GM21737 (cell line): Measurements from ENCODE around the gene MPRIP.
"Not testable (repeated sequence)": the region's sequence is repeated elsewhere in the genome, so short reads cannot be mapped to it uniquely, and the experiment has no call there.

Source experiments
- ATAC-seq: cut with Tn5 transposase; IDR thresholded peaks from one replicate; pipeline ENCODE4 v1.9.1; 2021; ENCODE audit warnings: mild to moderate bottlenecking, moderate library complexity; ENCODE audit not compliant: unreplicated experiment

The MPRIP gene

DNA sequence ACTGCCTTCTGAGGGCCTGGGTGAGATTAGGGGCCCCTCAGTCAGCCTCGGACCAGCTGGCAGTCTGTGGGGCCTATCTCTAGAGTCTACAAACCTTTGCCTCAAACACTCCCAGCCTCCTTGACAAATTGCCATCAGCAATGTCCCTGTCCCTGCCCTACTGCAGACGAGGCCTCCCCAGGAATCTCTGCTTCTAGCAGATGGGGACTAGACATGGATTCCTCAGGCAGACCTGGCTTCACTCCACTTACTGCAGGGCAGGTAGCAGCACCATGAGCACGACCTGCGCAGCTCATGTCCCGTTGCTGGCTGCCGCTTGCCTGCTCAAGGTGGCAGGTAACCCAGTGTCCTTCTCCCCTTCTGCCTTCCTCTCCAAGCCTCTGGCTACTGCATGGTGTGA is 114.8 kb downstream of the MPRIP start:
- ATAC-seq = no peak

DNA sequence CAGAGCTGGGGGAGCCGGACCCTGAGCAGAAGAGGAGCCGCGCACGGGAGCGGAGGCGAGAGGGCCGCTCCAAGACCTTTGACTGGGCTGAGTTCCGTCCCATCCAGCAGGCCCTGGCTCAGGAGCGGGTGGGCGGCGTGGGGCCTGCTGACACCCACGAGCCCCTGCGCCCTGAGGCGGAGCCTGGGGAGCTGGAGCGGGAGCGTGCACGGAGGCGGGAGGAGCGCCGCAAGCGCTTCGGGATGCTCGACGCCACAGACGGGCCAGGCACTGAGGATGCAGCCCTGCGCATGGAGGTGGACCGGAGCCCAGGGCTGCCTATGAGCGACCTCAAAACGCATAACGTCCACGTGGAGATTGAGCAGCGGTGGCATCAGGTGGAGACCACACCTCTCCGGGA is 116.2 kb downstream of the MPRIP start:
- ATAC-seq = not testable (repeated sequence)

DNA sequence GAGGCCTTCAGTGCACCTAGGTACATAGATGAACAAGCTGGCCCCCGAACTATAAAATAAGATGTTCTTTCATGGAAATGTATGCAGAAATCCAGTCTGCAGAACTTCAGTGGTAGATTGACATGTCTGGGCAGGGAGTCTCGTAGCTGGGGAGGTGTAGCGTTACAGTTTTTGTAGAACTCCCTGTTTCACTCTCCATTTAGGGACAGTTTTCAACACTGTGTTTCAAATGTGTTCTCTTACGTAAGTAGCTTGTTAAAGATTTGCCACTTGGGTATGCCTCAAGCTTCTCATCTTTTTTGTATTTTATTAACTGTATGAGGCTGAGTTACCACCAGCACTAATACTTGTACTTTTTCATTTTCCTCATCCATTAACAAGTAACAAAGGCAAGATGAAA is 117.3 kb downstream of the MPRIP start:
- ATAC-seq = no peak

DNA sequence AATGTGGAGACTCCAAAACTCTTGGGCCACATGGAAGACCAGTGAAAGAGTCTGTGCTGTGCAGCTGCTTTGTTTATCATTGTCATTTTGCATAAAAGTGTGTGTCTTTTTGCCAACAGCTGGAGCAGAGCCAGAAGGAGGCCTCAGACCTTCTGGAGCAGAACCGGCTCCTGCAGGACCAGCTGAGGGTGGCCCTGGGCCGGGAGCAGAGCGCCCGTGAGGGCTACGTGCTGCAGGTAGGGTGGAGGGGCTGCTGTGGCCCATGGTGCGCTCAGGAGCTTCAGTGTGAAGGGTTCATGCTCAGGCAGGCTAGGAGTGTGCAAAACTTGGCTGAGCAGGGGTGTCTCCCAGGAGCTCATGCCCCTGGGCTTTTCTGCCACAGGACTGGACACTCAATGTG is 118.9 kb downstream of the MPRIP start:
- no peak for ATAC-seq

DNA sequence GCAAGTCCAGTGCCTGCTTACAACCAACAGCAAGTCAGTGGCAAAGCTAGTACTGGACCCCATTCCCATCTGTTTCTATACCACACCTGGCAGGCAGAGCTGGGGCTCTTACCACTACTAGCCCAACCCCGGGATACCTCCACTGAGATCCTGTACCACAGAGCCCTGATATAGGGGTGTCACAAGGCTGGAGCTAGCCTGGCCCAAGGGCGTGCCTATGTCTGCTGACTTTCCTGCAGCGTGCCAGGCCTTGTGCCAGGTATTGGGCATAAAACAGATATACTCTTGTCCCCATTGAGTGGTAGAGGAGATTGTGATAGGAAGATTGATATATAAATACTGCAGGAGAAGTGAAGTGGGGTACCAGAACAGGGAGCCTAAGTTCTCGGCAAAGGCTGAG is 119.5 kb downstream of the MPRIP start:
- ATAC-seq = no peak

DNA sequence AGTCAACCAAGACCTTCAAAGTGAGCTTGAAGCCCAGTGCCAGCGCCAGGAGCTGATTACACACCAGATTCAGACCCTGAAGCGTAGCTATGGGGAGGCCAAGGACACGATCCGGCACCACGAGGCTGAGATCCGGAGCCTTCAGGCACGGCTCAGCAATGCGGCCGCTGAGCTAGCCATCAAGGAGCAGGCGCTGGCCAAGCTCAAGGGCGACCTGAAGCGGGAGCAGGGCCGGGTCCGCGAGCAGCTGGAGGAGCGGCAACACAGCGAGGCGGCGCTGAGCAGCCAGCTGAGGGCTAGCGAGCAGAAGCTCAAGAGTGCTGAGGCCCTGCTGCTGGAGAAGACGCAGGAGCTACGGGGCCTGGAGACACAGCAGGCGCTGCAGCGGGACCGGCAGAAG is 121.9 kb downstream of the MPRIP start:
- ATAC-seq = no peak

DNA sequence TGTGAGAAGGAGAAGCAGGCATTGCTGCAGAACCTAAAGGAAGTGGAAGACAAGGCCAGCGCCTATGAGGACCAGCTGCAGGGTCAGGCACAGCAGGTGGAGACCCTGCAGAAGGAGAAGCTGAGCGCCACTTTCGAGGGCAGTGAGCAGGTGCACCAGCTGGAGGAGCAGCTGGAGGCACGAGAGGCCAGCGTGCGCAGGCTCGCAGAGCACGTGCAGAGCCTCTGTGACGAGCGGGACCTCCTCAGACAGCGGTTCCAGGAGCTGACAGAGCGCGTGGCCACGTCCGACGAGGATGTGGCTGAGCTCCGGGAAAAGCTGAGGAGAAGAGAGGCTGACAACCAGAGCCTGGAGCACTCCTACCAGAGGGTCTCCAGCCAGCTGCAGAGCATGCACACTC is 122.4 kb downstream of the MPRIP start:
- no peak for ATAC-seq

DNA sequence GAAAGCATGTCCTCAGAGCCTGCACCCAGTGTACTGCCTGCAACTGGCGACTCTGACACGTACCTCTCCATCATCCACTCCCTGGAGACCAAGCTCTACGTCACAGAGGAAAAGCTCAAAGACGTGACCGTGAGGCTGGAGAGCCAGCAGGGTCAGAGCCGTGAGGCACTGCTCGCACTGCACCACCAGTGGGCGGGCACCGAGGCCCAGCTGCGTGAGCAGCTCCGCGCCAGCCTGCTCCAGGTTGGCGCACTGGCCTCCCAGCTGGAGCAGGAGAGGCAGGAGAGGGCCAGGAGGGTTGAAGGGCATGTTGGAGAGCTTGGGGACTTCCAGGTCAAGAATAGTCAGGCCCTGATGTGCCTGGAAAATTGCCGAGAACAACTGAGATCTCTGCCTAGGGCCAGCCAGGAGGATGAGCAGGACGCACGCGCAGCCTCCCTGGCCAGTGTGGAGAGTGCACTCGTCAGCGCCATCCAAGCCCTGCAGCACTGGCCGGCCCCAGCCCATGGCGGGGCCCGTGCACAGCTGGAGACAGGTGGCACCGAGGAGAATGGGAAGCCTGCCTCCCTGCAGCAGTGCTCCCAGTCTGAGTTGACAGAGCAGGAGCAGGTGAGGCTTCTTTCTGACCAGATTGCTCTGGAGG is 123.5 kb downstream of the MPRIP start:
- ATAC-seq = no peak

DNA sequence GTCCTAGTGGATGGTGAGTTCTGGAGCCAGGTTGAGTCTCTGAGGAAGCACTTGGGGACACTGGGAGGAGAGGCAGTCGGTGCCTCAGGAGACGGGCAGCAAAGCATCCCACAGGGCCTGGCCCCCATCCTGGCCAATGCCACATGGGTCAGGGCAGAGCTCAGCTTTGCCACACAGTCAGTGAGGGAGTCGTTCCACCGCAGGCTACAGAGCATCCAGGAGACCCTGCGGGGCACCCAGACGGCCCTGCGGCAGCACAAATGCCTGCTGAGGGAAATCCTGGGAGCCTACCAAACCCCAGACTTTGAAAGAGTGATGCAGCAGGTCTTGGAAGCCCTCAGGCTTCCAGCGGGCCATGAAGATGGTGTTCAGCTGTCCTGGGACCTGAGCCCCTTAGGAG is 124.2 kb downstream of the MPRIP start:
- no peak for ATAC-seq

DNA sequence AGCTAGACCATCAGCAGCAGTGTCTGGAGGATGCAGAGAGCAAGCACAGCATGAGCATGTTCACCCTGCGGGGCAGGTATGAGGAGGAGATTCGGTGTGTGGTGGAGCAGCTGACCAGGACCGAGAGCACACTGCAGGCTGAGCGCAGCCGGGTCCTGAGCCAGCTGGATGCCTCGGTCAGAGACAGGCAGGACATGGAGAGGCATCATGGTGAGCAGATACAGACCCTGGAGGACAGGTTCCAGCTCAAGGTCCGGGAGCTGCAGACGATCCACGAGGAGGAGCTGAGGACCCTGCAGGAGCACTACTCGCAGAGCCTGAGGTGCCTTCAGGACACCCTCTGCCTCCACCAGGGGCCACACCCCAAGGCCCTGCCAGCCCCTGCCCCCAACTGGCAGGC is 125.1 kb downstream of the MPRIP start:
- no peak for ATAC-seq

DNA sequence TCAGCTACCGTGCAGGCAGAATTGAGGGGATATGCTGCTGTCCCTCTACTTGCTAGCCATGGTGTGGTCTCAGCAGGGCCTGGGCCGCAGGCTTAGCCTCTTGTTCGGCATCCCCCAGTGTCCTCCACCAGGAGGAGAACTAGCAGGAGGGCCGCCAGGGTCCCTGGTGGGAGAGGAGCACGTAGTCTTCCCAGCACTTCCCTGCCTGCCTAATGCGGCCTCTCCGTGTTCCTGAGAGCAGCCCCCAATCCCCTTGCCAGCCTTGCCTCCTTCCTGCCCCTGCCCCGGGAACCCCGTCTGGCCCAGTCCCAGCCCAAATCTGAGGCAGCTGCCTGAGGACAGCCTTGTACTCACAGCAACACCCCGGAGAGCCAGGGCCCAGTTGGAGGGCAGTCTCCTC is 125.7 kb downstream of the MPRIP start:
- ATAC-seq = no peak

DNA sequence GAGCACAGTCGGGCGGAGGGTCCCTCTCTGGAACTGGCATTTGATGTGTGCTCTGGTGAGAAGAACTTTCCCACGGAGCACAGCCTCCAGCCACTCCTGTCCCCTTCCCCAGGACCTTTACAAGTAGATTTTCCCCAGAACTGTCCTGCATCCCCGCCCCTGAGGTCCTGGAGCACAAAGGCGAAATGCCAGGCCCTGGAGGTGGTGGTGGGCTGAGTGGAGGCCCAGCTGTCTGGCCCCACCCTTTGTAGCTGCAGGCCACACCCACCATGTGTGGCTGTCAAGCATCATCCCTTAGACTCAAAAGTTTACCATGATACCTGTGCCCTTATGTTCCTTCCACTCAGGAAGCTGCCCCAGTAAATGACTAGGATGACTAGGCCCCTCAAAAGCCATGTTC is 126.1 kb downstream of the MPRIP start:
- no peak for ATAC-seq

DNA sequence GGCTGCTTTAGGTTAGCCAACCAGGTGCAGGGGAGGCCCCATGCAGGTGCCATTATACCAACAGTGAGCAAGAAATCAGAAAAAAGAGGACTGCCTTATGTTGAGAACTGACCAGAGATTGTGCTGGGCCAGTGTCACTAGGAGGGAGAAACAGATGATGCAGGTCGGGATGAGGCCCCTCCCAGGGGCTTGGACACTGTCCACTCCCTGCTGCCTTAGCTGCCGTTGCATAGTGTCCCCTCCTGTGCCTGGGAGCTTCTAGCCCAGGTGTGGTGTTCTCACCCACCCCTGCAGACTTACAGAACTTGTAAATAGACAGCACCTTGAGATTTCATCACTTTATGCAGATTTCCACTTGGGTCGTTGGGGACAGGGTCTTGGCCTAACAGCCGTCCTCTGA is 127.1 kb downstream of the MPRIP start:
- ATAC-seq = no peak

DNA sequence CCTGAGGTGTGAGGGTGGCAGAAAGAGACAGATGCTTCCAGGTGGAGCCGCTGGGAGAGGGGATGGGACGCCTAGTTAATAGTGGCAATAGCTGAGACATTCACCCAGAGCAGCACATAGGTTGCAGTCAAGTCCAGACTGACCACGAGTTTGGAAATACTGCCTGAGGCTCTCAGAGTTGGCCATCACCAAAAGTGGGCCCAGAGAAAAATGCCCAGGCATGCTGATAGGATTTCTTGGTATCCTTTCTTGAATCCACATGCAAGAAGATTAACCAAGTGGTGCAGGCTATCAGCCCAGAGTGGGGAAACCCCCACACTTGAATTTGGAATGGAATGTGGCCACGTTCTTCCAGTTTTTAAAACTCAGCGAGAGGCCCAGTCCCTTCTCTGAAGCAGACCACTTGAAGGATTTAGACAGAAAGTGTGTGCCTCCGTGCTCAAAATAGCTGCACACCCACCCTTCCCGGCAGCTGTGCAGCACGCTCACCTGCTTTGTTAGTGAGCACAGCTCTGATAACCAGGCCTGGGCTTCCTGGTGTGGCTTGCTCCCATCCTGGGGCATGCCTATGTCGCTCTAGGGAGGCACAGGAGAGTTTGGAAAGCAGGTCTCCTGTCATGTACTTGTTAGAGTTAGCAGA is 128.2 kb downstream of the MPRIP start:
- no peak for ATAC-seq

DNA sequence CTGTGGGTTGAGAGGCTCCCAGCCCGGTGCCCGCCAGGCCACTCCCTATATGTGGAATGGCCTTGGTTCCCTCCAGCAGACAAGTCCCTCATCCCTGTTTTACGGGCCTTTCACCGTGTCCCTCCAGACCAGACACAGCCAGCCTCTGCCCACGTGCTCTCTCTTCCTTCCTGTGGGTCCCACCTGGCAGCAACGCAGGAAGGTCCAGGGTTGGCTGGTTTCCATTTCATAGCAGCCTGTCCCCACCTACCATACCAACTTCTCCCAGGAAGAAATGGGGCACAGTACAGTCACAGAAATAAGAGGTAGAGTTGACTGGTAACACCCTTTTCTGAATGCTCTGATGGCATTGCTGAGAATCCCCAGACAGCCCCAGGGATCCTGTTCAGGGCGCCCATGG is 128.9 kb downstream of the MPRIP start:
- ATAC-seq = no peak

DNA sequence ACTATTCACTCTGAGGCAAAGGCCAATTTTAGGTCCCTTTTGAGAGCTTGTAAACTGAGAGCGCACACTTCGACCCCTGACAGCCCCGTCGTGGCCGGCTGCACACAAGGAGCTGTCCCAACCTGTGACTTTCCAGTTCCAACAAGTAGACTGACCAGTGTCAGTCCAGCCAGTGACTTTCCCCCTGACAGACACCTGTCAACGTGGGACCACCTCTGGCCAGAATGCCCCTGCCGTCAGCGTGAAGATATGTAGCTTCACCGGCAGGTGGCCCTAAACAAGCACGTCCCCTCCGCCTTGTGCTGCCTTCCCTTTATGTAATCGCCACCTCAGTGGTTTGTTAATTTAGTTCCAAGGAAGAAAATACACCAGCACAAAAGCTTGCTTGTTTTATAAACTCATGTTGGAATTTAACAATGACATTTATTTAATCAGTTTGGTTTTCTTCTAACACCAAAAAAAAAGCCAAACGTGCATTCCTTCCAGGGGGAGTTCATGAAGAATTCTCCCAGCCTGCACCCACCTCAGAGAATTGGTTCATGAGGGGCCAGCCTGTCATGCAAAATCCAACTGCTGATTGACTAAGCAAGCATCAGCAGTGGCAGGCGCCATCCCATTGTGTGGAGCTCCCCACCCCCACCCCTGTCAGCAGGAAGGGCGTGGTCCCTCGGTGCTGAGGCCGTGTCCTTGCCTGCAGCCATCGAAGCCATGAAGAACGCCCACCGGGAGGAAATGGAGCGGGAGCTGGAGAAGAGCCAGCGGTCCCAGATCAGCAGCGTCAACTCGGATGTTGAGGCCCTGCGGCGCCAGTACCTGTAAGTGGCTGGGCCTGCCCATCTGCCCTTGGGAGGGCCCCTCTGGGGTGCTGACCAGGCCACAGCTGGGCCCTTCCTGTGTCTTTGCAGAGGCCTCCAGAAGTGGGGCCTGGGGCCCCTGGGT is 130.0 kb downstream of the MPRIP start:
- ATAC-seq = no peak

DNA sequence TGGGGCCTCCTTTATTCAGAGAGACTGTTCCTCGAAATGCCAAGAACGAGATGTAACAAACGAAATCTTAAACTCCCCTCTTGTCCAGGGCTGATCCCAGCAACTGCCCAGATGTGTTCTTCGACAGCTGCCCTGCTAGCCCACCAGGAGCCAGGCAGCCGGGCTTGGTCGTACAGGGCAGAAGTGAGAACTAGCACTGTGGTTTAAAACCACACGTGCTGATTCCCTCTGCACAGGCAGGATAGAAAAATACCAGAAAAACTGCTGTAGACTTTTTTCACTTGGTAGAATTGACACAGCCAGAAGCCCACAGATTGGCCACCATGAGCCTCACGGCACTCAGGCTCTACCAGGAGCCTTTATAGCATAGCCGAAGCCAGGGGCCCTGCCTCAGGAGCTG is 130.7 kb downstream of the MPRIP start:
- no peak for ATAC-seq

DNA sequence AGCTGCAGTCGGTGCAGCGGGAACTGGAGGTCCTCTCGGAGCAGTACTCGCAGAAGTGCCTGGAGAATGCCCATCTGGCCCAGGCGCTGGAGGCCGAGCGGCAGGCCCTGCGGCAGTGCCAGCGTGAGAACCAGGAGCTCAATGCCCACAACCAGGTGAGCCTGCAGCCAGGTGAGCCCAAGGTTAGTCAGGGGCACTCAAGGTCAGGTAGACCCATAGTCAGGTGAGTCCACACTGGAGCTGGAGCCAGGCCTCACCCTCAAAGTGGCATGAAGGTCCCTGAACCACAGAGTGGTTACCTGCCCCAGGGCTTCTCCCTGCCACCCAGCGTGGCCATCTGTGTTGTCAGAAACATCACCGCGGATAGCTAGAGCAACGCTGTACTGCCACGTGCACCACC is 131.7 kb downstream of the MPRIP start:
- no peak for ATAC-seq

DNA sequence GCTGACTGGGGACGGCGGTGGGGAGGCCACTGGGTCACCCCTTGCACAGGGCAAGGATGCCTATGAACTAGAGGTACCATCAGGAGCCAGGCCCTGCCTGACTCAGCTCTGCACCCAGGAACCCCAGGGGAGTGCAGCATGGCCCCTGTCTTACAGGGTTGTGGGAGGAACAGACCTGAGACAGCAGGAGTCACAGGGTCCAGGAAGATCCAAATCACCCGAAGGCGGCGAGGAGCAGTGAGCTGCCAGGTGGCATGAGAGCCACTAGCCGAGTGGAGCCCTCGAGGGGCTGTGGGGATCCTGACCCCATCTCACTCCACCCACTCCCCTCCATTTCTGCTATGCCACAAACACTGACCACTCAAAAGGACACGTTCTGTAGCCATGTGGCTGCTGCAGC is 133.1 kb downstream of the MPRIP start:
- ATAC-seq = no peak

DNA sequence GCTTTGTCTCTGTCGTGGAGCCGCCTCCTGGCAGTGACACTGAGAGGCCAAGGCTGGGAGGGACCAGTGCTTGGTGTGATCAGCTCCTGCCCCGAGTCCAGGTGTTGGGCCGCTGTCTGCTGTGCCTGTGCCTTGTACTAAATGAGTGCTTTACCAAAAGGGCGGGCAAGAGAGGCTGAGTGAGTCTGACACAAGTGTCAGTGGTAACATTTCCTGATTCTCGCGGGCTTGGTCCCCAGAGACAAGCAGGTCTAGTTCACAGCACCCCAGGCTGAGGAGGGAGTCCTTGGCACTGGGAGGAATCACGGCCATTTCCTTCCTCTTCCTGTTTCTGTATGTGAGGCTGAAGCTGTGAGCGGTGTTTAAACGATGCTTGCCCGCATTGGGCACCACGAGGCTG is 133.7 kb downstream of the MPRIP start:
- no peak for ATAC-seq

DNA sequence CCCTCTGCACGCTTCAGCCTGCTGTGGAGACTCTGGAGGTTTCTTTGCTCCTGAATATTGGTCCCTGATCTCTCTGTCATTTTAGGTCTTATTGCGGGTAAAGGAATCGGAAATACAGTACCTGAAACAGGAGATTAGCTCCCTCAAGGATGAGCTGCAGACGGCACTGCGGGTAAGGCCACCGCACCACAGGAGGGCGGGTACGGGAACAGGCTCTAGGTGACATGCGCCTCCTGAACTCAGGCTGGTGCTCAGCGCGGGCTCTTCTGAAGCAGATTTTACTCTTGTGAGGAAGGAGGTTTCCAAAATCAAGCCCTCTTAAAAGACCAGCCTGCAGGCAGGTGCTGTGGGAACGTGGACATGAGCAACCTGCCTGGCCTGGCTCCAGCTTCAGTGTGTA is 134.1 kb downstream of the MPRIP start:
- no peak for ATAC-seq

DNA sequence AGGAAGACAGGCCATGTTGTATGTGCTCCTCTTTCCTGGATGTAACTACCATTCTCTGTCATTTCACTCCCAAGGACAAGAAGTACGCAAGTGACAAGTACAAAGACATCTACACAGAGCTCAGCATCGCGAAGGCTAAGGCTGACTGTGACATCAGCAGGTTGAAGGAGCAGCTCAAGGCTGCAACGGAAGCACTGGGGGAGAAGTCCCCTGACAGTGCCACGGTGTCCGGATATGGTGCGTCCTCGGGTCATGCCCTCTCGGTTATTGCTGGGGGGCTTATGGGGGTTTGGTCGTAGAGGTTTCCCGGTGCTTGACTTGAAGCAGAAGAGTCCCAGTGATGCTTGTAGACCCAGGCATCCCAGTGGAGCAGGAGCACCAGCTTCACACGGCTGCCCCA is 134.9 kb downstream of the MPRIP start:
- no peak for ATAC-seq
